ENCODE results near the gene KRI1.

- TF ChIP-seq CTCF (IDR thresholded peaks at IDR 0.05; ENCODE audit: insufficient read depth, low read length, poor library complexity, severe bottlenecking), result no peak
- TF ChIP-seq EZH2phosphoT487 (conservative IDR thresholded peaks at IDR 0.05; ENCODE audit: low read length), result no peak
These were observed at the start of gene KRI1 for GRCh38 chr19:10565567-10566407.
